ENCODE data around the gene AGBL3. TPM values are rescaled to one million over a fixed set of nuclear protein-coding genes. Genes with fewer than 3 reads are reported as not detected.

Gene AGBL3
- total and polyA plus RNA-seq, 9 of the 15 experiments (the other 6 are each of a cell fraction or from before 2014, with no cell fraction given): 0.54 to 2.9 (median 1.7) TPM

DNA sequence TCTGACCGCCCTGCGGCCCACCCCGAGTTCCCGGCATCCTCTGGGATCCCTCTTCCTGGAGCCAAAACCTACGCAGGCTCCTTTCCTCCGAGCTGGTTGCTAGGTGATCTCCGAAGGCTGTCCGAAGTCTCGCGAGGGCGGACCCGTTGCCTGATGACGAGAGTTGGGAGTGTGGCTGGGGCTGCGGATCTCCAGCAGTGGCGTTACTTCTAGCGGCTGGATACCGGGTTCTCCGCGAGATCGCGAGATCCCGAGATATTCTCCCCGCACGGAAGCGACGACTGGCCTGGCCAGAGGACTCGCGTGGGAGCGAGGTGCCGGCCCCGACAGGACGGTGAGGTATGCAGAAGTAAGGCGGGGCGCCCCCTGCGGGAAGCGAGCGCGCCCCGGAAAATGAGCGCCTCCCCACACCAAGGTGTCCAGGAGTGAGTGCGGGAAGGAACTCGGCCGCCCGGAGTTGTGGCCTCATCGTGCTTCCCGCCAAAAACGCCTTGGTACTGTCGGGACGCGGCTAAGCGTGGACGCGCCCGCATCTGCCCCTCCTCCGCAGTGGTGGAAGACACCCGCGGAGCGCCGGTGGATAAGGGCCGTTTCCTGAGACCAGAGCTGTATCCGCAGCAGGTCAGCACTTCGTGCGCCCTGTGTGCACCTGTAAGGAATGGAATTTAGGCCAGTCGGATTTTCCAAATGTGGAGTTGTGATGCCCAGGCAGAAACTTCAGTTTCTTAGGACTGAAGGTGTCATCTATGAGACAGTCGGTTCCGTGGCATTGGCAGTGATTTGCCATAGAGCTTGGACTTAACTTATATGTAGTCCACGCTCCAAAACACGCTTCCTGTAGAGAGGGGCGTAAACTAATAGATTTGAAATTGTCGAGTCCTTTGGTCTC lies at the start of gene AGBL3 (continued):
- TF ChIP-seq, protein P1, sequence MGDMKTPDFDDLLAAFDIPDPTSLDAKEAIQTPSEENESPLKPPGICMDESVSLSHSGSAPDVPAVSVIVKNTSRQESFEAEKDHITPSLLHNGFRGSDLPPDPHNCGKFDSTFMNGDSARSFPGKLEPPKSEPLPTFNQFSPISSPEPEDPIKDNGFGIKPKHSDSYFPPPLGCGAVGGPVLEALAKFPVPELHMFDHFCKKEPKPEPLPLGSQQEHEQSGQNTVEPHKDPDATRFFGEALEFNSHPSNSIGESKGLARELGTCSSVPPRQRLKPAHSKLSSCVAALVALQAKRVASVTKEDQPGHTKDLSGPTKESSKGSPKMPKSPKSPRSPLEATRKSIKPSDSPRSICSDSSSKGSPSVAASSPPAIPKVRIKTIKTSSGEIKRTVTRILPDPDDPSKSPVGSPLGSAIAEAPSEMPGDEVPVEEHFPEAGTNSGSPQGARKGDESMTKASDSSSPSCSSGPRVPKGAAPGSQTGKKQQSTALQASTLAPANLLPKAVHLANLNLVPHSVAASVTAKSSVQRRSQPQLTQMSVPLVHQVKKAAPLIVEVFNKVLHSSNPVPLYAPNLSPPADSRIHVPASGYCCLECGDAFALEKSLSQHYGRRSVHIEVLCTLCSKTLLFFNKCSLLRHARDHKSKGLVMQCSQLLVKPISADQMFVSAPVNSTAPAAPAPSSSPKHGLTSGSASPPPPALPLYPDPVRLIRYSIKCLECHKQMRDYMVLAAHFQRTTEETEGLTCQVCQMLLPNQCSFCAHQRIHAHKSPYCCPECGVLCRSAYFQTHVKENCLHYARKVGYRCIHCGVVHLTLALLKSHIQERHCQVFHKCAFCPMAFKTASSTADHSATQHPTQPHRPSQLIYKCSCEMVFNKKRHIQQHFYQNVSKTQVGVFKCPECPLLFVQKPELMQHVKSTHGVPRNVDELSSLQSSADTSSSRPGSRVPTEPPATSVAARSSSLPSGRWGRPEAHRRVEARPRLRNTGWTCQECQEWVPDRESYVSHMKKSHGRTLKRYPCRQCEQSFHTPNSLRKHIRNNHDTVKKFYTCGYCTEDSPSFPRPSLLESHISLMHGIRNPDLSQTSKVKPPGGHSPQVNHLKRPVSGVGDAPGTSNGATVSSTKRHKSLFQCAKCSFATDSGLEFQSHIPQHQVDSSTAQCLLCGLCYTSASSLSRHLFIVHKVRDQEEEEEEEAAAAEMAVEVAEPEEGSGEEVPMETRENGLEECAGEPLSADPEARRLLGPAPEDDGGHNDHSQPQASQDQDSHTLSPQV (IDR thresholded peaks at IDR 0.05): peak; percentile 79
- TF ChIP-seq CTBP1 (IDR thresholded peaks at IDR 0.05; ENCODE audit: borderline replicate concordance) (peak; percentile 98), ZNF384 (IDR thresholded peaks at IDR 0.05; ENCODE audit: low read depth, low read length) (no peak), ZNF197 (CRISPR knock-in tag; IDR thresholded peaks at IDR 0.05; ENCODE audit: low read depth) (peak; percentile 67; the same call in 1 of the 2 replicates), HDAC6 (IDR thresholded peaks at IDR 0.05; ENCODE audit: low read depth, low read length) (no peak), RBBP5 (IDR thresholded peaks at IDR 0.05; ENCODE audit: borderline replicate concordance, insufficient read depth, low read length, poor library complexity, severe bottlenecking) (peak; percentile 98), IRF2 (CRISPR knock-in tag; IDR thresholded peaks at IDR 0.05) (no peak), ZNF431 (CRISPR knock-in tag; IDR thresholded peaks at IDR 0.05) (no peak; the same call in 1 of the 2 replicates), MTA1 (IDR thresholded peaks at IDR 0.05; ENCODE audit: borderline replicate concordance) (peak; percentile 58), TFAM (CRISPR knock-in tag; conservative IDR thresholded peaks at IDR 0.05) (no peak), ZC3H11A (IDR thresholded peaks at IDR 0.05; ENCODE audit: low read depth, low read length) (no peak), PHB (CRISPR knock-in tag; IDR thresholded peaks at IDR 0.05) (no peak)
- TF ChIP-seq, protein P2, sequence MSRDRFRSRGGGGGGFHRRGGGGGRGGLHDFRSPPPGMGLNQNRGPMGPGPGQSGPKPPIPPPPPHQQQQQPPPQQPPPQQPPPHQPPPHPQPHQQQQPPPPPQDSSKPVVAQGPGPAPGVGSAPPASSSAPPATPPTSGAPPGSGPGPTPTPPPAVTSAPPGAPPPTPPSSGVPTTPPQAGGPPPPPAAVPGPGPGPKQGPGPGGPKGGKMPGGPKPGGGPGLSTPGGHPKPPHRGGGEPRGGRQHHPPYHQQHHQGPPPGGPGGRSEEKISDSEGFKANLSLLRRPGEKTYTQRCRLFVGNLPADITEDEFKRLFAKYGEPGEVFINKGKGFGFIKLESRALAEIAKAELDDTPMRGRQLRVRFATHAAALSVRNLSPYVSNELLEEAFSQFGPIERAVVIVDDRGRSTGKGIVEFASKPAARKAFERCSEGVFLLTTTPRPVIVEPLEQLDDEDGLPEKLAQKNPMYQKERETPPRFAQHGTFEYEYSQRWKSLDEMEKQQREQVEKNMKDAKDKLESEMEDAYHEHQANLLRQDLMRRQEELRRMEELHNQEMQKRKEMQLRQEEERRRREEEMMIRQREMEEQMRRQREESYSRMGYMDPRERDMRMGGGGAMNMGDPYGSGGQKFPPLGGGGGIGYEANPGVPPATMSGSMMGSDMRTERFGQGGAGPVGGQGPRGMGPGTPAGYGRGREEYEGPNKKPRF (IDR thresholded peaks at IDR 0.05; ENCODE audit: low read depth, low read length): no peak
- TF ChIP-seq, protein P3, sequence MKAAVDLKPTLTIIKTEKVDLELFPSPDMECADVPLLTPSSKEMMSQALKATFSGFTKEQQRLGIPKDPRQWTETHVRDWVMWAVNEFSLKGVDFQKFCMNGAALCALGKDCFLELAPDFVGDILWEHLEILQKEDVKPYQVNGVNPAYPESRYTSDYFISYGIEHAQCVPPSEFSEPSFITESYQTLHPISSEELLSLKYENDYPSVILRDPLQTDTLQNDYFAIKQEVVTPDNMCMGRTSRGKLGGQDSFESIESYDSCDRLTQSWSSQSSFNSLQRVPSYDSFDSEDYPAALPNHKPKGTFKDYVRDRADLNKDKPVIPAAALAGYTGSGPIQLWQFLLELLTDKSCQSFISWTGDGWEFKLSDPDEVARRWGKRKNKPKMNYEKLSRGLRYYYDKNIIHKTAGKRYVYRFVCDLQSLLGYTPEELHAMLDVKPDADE (conservative IDR thresholded peaks at IDR 0.05; ENCODE audit: control insufficient read depth, low read depth, low read length): peak; percentile 70; the same call in 1 of the 2 replicates
- TF ChIP-seq, protein P4, sequence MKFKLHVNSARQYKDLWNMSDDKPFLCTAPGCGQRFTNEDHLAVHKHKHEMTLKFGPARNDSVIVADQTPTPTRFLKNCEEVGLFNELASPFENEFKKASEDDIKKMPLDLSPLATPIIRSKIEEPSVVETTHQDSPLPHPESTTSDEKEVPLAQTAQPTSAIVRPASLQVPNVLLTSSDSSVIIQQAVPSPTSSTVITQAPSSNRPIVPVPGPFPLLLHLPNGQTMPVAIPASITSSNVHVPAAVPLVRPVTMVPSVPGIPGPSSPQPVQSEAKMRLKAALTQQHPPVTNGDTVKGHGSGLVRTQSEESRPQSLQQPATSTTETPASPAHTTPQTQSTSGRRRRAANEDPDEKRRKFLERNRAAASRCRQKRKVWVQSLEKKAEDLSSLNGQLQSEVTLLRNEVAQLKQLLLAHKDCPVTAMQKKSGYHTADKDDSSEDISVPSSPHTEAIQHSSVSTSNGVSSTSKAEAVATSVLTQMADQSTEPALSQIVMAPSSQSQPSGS (CRISPR knock-in tag; IDR thresholded peaks at IDR 0.05): no peak
- TF ChIP-seq, protein P5, sequence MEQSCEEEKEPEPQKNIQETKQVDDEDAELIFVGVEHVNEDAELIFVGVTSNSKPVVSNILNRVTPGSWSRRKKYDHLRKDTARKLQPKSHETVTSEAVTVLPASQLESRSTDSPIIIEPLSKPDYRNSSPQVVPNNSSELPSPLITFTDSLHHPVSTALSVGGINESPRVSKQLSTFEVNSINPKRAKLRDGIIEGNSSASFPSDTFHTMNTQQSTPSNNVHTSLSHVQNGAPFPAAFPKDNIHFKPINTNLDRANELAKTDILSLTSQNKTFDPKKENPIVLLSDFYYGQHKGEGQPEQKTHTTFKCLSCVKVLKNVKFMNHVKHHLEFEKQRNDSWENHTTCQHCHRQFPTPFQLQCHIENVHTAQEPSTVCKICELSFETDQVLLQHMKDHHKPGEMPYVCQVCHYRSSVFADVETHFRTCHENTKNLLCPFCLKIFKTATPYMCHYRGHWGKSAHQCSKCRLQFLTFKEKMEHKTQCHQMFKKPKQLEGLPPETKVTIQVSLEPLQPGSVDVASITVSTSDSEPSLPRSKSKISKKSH (CRISPR knock-in tag; IDR thresholded peaks at IDR 0.05): no peak
